GF-D8 (cell line): Measurements from ENCODE around the gene LYZL6.

ENCODE experiments used
- DNase-seq: peaks from one replicate; lab custom pipeline; 2025; lab: John Stamatoyannopoulos, UW

LYZL6 gene

GRCh38 chr17:35943537-35943936 is at the start of gene LYZL6:
Gene LYZL6, minus strand, starts transcription at chr17:35943713. Its CDS starts 4,357 bp downstream, at chr17:35939356.
- DNase-seq = no peak

- no peak for DNase-seq
These were observed 47.6 kb upstream of the LYZL6 start for GRCh38 chr17:35991075-35991474.

GRCh38 chr17:35988164-35988563 is 44.7 kb upstream of the LYZL6 start:
- DNase-seq = no peak

- DNase-seq = no peak
These were observed 43.1 kb upstream of the LYZL6 start, which contains the start of gene CCL14 for GRCh38 chr17:35986643-35987042. Gene CCL14, minus strand, starts transcription at chr17:35986729. Its CDS starts 80 bp downstream, at chr17:35986649.

- DNase-seq = no peak
These were observed 40.6 kb upstream of the LYZL6 start for GRCh38 chr17:35984140-35984539.

GRCh38 chr17:35982409-35983191 is 39.1 kb upstream of the LYZL6 start:
- DNase-seq = no peak

- no peak for DNase-seq
These were observed 38.4 kb upstream of the LYZL6 start for GRCh38 chr17:35981908-35982330.

- DNase-seq = no peak
These were observed 37.7 kb upstream of the LYZL6 start, which contains the start of gene CCL16 for GRCh38 chr17:35981246-35981645. Gene CCL16, minus strand, starts transcription at chr17:35981497. Its CDS starts 77 bp downstream, at chr17:35981420.

GRCh38 chr17:35978346-35978745 is 34.8 kb upstream of the LYZL6 start:
- no peak for DNase-seq

- no peak for DNase-seq
These were observed 34.0 kb upstream of the LYZL6 start for GRCh38 chr17:35977509-35977908.

- no peak for DNase-seq
These were observed 30.1 kb upstream of the LYZL6 start for GRCh38 chr17:35973333-35974260.

GRCh38 chr17:35972945-35973332 is 29.4 kb upstream of the LYZL6 start:
- DNase-seq = no peak

- no peak for DNase-seq
These were observed 29.0 kb upstream of the LYZL6 start for GRCh38 chr17:35972535-35972934.

- no peak for DNase-seq
These were observed 28.6 kb upstream of the LYZL6 start for GRCh38 chr17:35972066-35972465.

- no peak for DNase-seq
These were observed 26.3 kb upstream of the LYZL6 start for GRCh38 chr17:35969558-35970380.

- DNase-seq = no peak
These were observed 25.1 kb upstream of the LYZL6 start for GRCh38 chr17:35968520-35969054.

GRCh38 chr17:35965272-35965671 is 21.8 kb upstream of the LYZL6 start:
- DNase-seq = no peak

GRCh38 chr17:35963663-35964062 is 20.1 kb upstream of the LYZL6 start:
- no peak for DNase-seq

GRCh38 chr17:35953720-35954119 is 10.2 kb upstream of the LYZL6 start:
- DNase-seq = no peak

GRCh38 chr17:35949401-35949800 is 5.9 kb upstream of the LYZL6 start:
- no peak for DNase-seq

GRCh38 chr17:35948092-35948491 is 4.6 kb upstream of the LYZL6 start:
- no peak for DNase-seq
